Right ventricle myocardium superior (tissue), 1 donor: Measurements from ENCODE around the gene C16orf74. TPM values are rescaled to one million over a fixed set of nuclear protein-coding genes. Genes with fewer than 3 reads are reported as not detected.

Experiments
- ATAC-seq: fragments of 200-7000 bp; cut with Tn5 transposase; one replicate; pipeline ENCODE4 v1.9.1; 2020; ENCODE audit warnings: mild to moderate bottlenecking; ENCODE audit not compliant: poor library complexity
- DNase-seq: peaks from one replicate; pipeline ENCODE4 v3.0.0-alpha.2; 2020
- intact Hi-C: fragments of 100-400 bp; cut with DNase I; formaldehyde crosslinking; loops from one replicate; pipeline ENCODE4 v1.11.2; 2022
- total RNA-seq: library from RNA; stranded (reverse); fragmentation: NEBNext Ultra II Directional; extraction: Animal tissue kit (Norgen Biotek cat#: 25700); gene quantifications from one replicate; pipeline ENCODE4 v1.2.1, GENCODE V29; 2021
- donor health status: DM: no; HTN: yes; CAD: no; lungs with severe emphysema.

C16orf74 gene
- total RNA-seq, 1 donor from 2014 or later = 2.3 TPM

- intact Hi-C loops = no loop called here
- DNase-seq (no peak), ATAC-seq (no peak)
Observed at GRCh38 chr16:85667261-85667660, 83.6 kb downstream of the C16orf74 start.

GRCh38 chr16:85665929-85666328 lies 85.0 kb downstream of the C16orf74 start:
- intact Hi-C loops = no loop called here
- no peak for DNase-seq
- ATAC-seq = no peak

- ATAC-seq = no peak
- intact Hi-C loops = no loop called here
- no peak for DNase-seq
Observed at GRCh38 chr16:85665373-85665740, 85.5 kb downstream of the C16orf74 start.

- intact Hi-C loops = no loop called here
Observed at GRCh38 chr16:85664580-85665372, 86.1 kb downstream of the C16orf74 start.

GRCh38 chr16:85663891-85664321 lies 87.0 kb downstream of the C16orf74 start:
- intact Hi-C loops = no loop called here
- peak; percentile 51 for DNase-seq
- ATAC-seq = no peak

More at GRCh38 chr16:85664580-85665372, 86.1 kb downstream of the C16orf74 start:
- ATAC-seq = no peak
- peak; percentile 29 for DNase-seq

- ATAC-seq (no peak), DNase-seq (no peak)
- intact Hi-C loops = no loop called here
Observed at GRCh38 chr16:85662976-85663830, 87.7 kb downstream of the C16orf74 start.

- DNase-seq = peak; percentile 30
- intact Hi-C loops = no loop called here
Observed at GRCh38 chr16:85662482-85662812, 88.4 kb downstream of the C16orf74 start.

GRCh38 chr16:85661740-85662481 lies 89.0 kb downstream of the C16orf74 start:
- no peak for ATAC-seq
- intact Hi-C loops = no loop called here
- no peak for DNase-seq

More at GRCh38 chr16:85662482-85662812, 88.4 kb downstream of the C16orf74 start:
- ATAC-seq = no peak

GRCh38 chr16:85660843-85661739 lies 89.8 kb downstream of the C16orf74 start:
- intact Hi-C loops = no loop called here
- no peak for ATAC-seq

GRCh38 chr16:85659805-85660511 lies 90.9 kb downstream of the C16orf74 start:
- intact Hi-C loops = loop anchor here (10.0 kb wide), 1 partner anchor 55 kb away; no protein-coding TSS in a partner anchor
- peak; percentile 92 for ATAC-seq

More at GRCh38 chr16:85660843-85661739, 89.8 kb downstream of the C16orf74 start:
- DNase-seq = peak; percentile 43

GRCh38 chr16:85659336-85659735 lies 91.6 kb downstream of the C16orf74 start:
- DNase-seq (peak; percentile 31), ATAC-seq (no peak)
- intact Hi-C loops = loop anchor here (10.0 kb wide), 1 partner anchor 55 kb away; no protein-coding TSS in a partner anchor

More at GRCh38 chr16:85659805-85660511, 90.9 kb downstream of the C16orf74 start:
- DNase-seq = peak; percentile 81

- DNase-seq = peak; percentile 24
- intact Hi-C loops = loop anchor here (10.0 kb wide), 1 partner anchor 56 kb away; no protein-coding TSS in a partner anchor
- ATAC-seq = no peak
Observed at GRCh38 chr16:85658504-85659326, 92.2 kb downstream of the C16orf74 start.

- DNase-seq (peak; percentile 34), ATAC-seq (no peak)
- intact Hi-C loops = loop anchor here (10.0 kb wide), 1 partner anchor 57 kb away; no protein-coding TSS in a partner anchor
Observed at GRCh38 chr16:85657996-85658395, 92.9 kb downstream of the C16orf74 start.
